Measurements from ENCODE around the gene NFKBIL1. TPM values are rescaled to one million over a fixed set of nuclear protein-coding genes. Genes with fewer than 3 reads are reported as not detected.
"Not testable (repeated sequence)": the region's sequence is repeated elsewhere in the genome, so short reads cannot be mapped to it uniquely, and the experiment has no call there.

Gene NFKBIL1
- total RNA-seq, 1 experiment from 2014 or later = 34.2 TPM

DNA sequence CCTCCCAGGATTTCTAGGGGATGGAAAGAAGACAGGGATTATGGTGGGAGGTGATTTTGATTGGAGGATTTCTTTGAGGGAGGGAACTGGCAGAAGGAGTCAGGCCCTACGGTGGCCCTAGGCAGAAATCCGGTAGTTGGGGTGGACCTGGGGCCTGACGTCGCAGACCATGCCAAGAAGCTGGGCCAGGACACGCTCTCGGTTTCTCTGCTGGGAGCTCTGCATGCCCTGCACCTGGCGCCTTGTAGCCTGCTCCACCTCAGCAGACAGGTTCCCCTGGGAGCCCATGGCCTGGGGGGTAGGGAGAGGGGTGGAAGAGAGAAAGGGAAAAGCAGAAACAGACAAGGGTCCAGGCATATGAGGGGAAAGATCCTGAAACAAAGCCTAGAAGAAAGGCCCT, 2.1 kb upstream of the NFKBIL1 start:
- Histone ChIP-seq H3K27me3 (ENCODE audit: control insufficient read depth, insufficient read depth, low read length) (no peaks in the 10 kb centered on the region), H3K4me3 (ENCODE audit: insufficient read depth, low read depth, low read length) (no peak overlapping the region), H3K36me3 (replicated peaks; ENCODE audit: control insufficient read depth, insufficient read depth, low read length) (peaks cover 5% of the 10 kb centered on the region)
- no peak for DNase-seq

DNA sequence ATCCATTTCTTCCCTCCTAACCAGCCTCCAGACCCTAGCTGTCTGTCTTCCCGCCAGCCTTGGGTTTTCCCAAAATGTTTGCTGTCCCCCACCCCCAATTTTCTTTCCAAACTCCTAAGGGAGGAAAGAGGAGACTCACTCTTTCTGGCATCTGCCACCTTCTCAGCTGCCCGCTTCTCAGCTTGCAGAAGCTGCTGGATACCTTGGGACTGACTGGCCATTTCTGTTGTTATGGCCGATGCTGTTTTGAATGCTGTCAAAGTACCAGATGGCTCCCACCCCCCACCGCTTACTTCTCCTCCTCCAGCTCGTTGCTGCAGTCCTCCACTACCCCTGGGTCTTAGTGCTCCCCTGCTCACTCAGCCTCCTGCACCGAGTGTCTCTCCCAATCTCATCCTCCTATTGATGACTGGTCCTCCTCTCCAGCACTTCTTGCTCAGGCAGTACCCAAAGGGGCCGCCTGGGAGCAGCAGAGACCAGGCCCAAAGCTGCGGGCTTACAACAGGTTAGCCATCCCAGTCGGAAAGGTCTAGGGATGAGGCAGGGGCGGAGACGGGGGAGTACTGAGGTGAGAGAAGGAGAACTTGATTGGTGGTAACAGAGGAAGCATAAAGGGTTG, 960 bp upstream of the NFKBIL1 start, which contains the start of gene ATP6V1G2:
Gene ATP6V1G2, minus strand, starts transcription at position 270 of the 619 bp plus-strand sequence. Its CDS starts 49 bp downstream, at position 221.
- DNase-seq = peak; percentile 86
- Histone ChIP-seq H3K27me3 (ENCODE audit: control insufficient read depth, insufficient read depth, low read length) (no peaks in the 10 kb centered on the region), H3K36me3 (replicated peaks; ENCODE audit: control insufficient read depth, insufficient read depth, low read length) (peaks cover 4% of the 10 kb centered on the region), H3K4me3 (ENCODE audit: insufficient read depth, low read depth, low read length) (peak within 1 kb of the TSS; percentile 58)

GRCh38 chr6:31547727-31548543, 527 bp downstream of the NFKBIL1 start:
- no peak for DNase-seq
- Histone ChIP-seq H3K4me3 (ENCODE audit: insufficient read depth, low read depth, low read length) (peak overlapping the region; percentile 4), H3K27me3 (ENCODE audit: control insufficient read depth, insufficient read depth, low read length) (no peaks in the 10 kb centered on the region), H3K36me3 (replicated peaks; ENCODE audit: control insufficient read depth, insufficient read depth, low read length) (peaks cover 4% of the 10 kb centered on the region)

- DNase-seq = no peak
- no peak overlapping the region for H3K4me3 ChIP-seq (ENCODE audit: insufficient read depth, low read depth, low read length)
- H3K27me3 ChIP-seq (ENCODE audit: control insufficient read depth, insufficient read depth, low read length) = no peaks in the 10 kb centered on the region
- H3K36me3 ChIP-seq (replicated peaks; ENCODE audit: control insufficient read depth, insufficient read depth, low read length) = peaks cover 4% of the 10 kb centered on the region
Measured at GRCh38 chr6:31548544-31548873, 1.1 kb downstream of the NFKBIL1 start.

DNA sequence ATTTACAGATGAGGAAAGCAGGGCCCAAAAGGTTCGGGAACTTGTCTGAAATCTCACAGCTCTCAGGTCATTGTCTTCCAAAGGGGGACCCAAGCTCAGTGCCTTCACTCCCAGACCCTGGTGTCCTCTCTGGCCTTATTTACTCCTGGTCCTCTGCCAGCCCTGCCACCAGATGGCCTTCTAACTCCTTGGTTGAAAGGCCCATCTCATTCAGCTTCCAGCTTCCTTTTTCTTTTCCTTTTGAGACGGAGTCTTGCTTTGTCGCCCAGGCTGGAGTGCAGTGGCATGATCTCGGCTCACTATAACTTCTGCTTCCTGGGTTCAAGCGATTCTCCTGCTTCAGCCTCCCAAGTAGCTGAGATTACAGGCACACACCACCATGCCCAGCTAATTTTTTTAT, 4.0 kb downstream of the NFKBIL1 start:
- DNase-seq = peak; percentile 77

GRCh38 chr6:31556307-31556706, 8.9 kb downstream of the NFKBIL1 start:
- no peaks in the 10 kb centered on the region for H3K27me3 ChIP-seq (ENCODE audit: control insufficient read depth, insufficient read depth, low read length)
- no peak overlapping the region for H3K4me3 ChIP-seq (ENCODE audit: insufficient read depth, low read depth, low read length)
- H3K36me3 ChIP-seq (replicated peaks; ENCODE audit: control insufficient read depth, insufficient read depth, low read length) = peaks cover 11% of the 10 kb centered on the region
- DNase-seq = peak; percentile 24

More for the DNA sequence above, 4.0 kb downstream of the NFKBIL1 start:
- not testable (repeated sequence) for H3K4me3 ChIP-seq (ENCODE audit: insufficient read depth, low read depth, low read length); H3K27me3 ChIP-seq (ENCODE audit: control insufficient read depth, insufficient read depth, low read length); H3K36me3 ChIP-seq (replicated peaks; ENCODE audit: control insufficient read depth, insufficient read depth, low read length)

- Histone ChIP-seq H3K36me3 (replicated peaks; ENCODE audit: control insufficient read depth, insufficient read depth, low read length) (peaks cover 11% of the 10 kb centered on the region), H3K4me3 (ENCODE audit: insufficient read depth, low read depth, low read length) (no peak overlapping the region), H3K27me3 (ENCODE audit: control insufficient read depth, insufficient read depth, low read length) (no peaks in the 10 kb centered on the region)
- peak; percentile 36 for DNase-seq
Measured at GRCh38 chr6:31557443-31558317, 10.3 kb downstream of the NFKBIL1 start.

DNA sequence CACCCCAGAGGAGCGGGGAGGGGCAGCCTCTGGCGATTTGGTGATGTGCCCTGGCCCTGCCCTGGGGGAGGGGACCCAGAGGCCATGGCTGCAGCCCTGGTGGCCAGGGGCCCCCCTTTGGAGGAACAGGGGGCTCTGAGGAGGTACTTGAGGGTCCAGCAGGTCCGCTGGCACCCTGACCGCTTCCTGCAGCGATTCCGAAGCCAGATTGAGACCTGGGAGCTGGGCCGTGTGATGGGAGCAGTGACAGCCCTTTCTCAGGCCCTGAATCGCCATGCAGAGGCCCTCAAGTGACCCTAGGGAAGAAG, 10.9 kb downstream of the NFKBIL1 start:
- Histone ChIP-seq H3K27me3 (ENCODE audit: control insufficient read depth, insufficient read depth, low read length) (no peaks in the 10 kb centered on the region), H3K36me3 (replicated peaks; ENCODE audit: control insufficient read depth, insufficient read depth, low read length) (peaks cover 11% of the 10 kb centered on the region), H3K4me3 (ENCODE audit: insufficient read depth, low read depth, low read length) (no peak overlapping the region)
- no peak for DNase-seq

GRCh38 chr6:31558631-31559500, 11.5 kb downstream of the NFKBIL1 start:
- no peak overlapping the region for H3K4me3 ChIP-seq (ENCODE audit: insufficient read depth, low read depth, low read length)
- peaks cover 11% of the 10 kb centered on the region for H3K36me3 ChIP-seq (replicated peaks; ENCODE audit: control insufficient read depth, insufficient read depth, low read length)
- no peaks in the 10 kb centered on the region for H3K27me3 ChIP-seq (ENCODE audit: control insufficient read depth, insufficient read depth, low read length)
- no peak for DNase-seq

DNA sequence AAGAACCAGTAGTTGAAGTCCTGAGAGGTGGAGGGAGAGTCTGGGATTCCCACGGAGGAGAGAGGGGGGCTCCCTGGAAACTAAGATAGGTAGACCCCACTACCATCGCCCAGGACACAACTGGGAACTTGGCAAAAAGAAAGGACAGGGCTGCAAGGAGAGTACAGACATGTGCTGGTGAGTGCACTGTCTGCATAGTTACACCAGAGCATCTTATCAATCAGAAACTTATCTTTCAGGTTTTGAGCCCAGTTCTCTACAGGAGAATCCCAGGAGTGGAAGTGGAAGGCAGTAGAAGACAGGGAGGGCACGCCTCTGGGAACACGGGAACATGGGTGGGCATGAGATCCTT, 12.2 kb downstream of the NFKBIL1 start:
- DNase-seq = no peak
- no peaks in the 10 kb centered on the region for H3K27me3 ChIP-seq (ENCODE audit: control insufficient read depth, insufficient read depth, low read length)
- H3K4me3 ChIP-seq (ENCODE audit: insufficient read depth, low read depth, low read length) = no peak overlapping the region
- peaks cover 11% of the 10 kb centered on the region for H3K36me3 ChIP-seq (replicated peaks; ENCODE audit: control insufficient read depth, insufficient read depth, low read length)

DNA sequence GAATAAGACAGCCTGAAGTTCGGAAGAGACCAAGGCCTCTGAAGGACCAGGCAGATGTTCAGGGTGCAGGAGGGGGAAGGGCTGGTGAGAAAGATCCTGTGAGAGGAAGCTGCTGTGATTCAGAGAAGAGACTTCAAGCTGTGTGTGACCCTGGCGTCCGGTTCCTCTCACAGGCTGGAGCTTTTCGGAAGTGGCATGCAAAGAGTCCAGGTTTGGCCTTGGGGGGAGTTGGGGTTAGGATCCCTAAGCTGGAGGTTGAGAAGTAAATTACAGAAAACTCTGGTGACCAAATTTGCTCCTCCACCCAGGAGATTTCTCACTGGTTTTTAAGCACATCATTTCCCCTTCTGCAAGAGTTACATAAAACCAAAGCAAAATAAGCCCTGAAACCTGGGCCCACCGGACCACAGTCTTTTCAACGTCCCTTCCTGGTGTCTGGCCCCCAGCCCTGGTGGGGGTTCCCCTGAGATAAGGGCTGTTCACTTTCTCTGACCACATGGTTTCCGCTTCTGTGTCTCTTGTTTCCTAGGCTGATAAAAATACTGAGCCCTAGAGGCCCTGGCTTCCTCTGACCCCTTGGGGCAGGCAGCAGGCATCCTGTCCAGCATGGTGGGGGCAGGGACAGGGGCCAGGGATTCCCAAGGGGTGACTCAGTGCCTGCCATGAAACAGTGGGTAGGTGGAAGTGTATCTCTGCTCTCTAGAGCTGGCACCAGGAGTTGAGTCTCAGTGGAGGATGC, 12.7 kb downstream of the NFKBIL1 start:
- DNase-seq = no peak
- peaks cover 11% of the 10 kb centered on the region for H3K36me3 ChIP-seq (replicated peaks; ENCODE audit: control insufficient read depth, insufficient read depth, low read length)
- no peaks in the 10 kb centered on the region for H3K27me3 ChIP-seq (ENCODE audit: control insufficient read depth, insufficient read depth, low read length)
- H3K4me3 ChIP-seq (ENCODE audit: insufficient read depth, low read depth, low read length) = no peak overlapping the region

DNA sequence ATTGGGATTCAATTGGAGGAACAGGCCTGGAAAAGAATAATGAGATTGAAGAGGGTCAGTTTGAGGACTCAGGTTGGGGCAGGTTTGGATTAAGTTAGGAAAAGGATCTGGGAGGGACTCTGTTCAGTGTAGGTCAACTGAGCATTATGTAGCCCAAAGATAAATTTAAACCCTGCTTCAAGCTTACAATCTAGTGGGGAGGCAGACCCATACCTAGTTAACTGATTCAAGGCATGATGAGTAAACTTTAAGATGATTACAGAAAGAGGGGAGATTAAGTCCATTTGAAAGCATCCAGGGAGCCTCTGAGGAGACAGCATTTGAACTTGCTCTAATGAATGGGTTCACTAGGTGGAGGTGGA, 13.3 kb downstream of the NFKBIL1 start:
- DNase-seq = no peak
- no peak overlapping the region for H3K4me3 ChIP-seq (ENCODE audit: insufficient read depth, low read depth, low read length)
- H3K36me3 ChIP-seq (replicated peaks; ENCODE audit: control insufficient read depth, insufficient read depth, low read length) = peaks cover 11% of the 10 kb centered on the region
- H3K27me3 ChIP-seq (ENCODE audit: control insufficient read depth, insufficient read depth, low read length) = no peaks in the 10 kb centered on the region

DNA sequence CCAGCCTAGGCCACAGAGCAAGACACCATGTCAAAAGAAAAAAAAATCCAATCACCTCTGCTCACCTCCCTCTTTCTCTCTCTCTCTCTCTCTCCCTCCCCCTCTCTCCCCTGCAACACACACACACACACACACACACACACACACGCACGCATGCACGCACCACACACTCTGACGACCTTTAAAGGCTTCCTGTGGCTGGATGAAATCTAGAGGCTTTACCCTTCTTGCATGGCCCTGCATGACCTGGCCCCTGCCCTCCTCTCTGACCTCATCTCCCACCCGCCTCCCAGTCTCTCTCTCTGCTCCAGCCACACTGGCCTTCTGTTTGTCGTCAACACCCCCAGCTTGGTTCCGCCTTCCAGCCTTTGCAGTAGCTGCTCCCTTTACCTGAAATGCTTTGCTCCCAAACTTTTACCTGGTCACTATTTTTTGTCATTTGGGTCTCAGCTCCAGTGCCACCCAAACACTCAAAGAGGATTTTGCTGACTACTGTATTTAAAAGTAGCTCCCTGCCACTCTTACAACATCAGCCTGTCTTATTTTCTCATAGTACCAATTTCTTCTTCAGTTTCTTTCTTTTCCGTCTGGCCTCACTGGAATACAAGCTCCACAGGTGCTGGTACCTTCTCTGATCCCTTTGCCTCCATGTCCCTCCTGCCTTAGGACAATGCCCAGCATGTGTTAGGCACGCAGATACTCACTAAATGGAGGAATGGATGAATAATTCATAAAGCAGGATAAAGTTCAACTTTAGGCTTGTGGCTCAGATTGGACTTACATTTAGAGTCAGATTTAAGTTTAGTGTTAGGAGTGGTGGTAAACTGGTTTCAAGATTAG, 20.3 kb downstream of the NFKBIL1 start:
- peak; percentile 57 for DNase-seq
- no peaks in the 10 kb centered on the region for H3K27me3 ChIP-seq (ENCODE audit: control insufficient read depth, insufficient read depth, low read length)
- no peak overlapping the region for H3K4me3 ChIP-seq (ENCODE audit: insufficient read depth, low read depth, low read length)
- H3K36me3 ChIP-seq (replicated peaks; ENCODE audit: control insufficient read depth, insufficient read depth, low read length) = no peaks in the 10 kb centered on the region

Measured in H7 (cell line).